Naive thymus-derived CD4-positive, alpha-beta T cell (primary cell): ENCODE measurements around the gene C13orf46. TPM values are rescaled to one million over a fixed set of nuclear protein-coding genes. Genes with fewer than 3 reads are reported as not detected.

Source experiments
- ATAC-seq: fragments of 150-1000 bp; cut with Tn5 transposase; 2 replicates; pipeline ENCODE4 v1.10.0; 2021; ENCODE audit warnings: mild to moderate bottlenecking, moderate library complexity
- CTCF ChIA-PET: fragments of 350-600 bp; sonication (Branson Sonifier 250); formaldehyde crosslinking; loops from one replicate; lab custom pipeline; 2021; ENCODE audit warnings: antibody characterized with exemption; lab: Charles Lee
- POLR2A ChIA-PET: fragments of 350-600 bp; sonication (Branson Sonifier 250); formaldehyde crosslinking; loops from one replicate; lab custom pipeline; 2021; ENCODE audit warnings: antibody characterized with exemption, inconsistent platforms; lab: Charles Lee
- DNase-seq, 9 donors: peaks; one replicate each; pipeline versions ENCODE4 v3.0.0 to v3.0.0-alpha.2; 2020 to 2022; ENCODE audit warnings: mixed read lengths in 1 of 9
- H3K27ac ChIP-seq: one replicate; pipeline ENCODE4 v1.7.0; 2013; ENCODE audit warnings: mild to moderate bottlenecking, low read depth, low read length, moderate library complexity
- H3K27me3 ChIP-seq, 2 donors: one replicate each; pipeline ENCODE4 v1.7.0; 2013; ENCODE audit warnings: low read length in 2 of 2, mild to moderate bottlenecking in 2 of 2, moderate library complexity in 2 of 2; ENCODE audit not compliant: control insufficient read depth in 2 of 2, insufficient read depth in 2 of 2
- H3K36me3 ChIP-seq, 3 experiments: 1 replicate in 2 of 3; 2 replicates in 1 of 3; pipeline ENCODE4 v1.7.0; 2013; ENCODE audit warnings: low read length in 3 of 3, mild to moderate bottlenecking in 3 of 3, moderate library complexity in 1 of 3; ENCODE audit not compliant: insufficient read depth in 3 of 3, control insufficient read depth in 2 of 3
- H3K4me1 ChIP-seq, 2 donors: one replicate each; pipeline ENCODE4 v1.7.0; 2013; ENCODE audit warnings: low read length in 2 of 2, mild to moderate bottlenecking in 2 of 2, moderate library complexity in 1 of 2; ENCODE audit not compliant: control insufficient read depth in 2 of 2, insufficient read depth in 2 of 2
- H3K4me3 ChIP-seq: 2 replicates; pipeline ENCODE4 v1.7.0; 2013; ENCODE audit warnings: mild to moderate bottlenecking, low read length
- H3K9me3 ChIP-seq, 3 experiments: 1 replicate in 2 of 3; 2 replicates in 1 of 3; pipeline ENCODE4 v1.7.0; 2013; ENCODE audit warnings: low read length in 3 of 3; ENCODE audit not compliant: control insufficient read depth in 2 of 3
- H3K27ac Mint-ChIP-seq, 9 donors: one replicate each; pipeline ENCODE4 v1.8.0; 2020 to 2022; ENCODE audit warnings: mixed read lengths in 9 of 9, mild to moderate bottlenecking in 8 of 9, moderate library complexity in 5 of 9, inconsistent platforms in 2 of 9
- H3K27me3 Mint-ChIP-seq, 5 donors: one replicate each; pipeline ENCODE4 v1.8.0; 2021 to 2022; ENCODE audit warnings: mixed read lengths in 5 of 5, mild to moderate bottlenecking in 1 of 5
- H3K36me3 Mint-ChIP-seq, 5 donors: one replicate each; pipeline ENCODE4 v1.8.0; 2020 to 2022; ENCODE audit warnings: mixed read lengths in 5 of 5, mild to moderate bottlenecking in 3 of 5, inconsistent platforms in 1 of 5
- H3K4me1 Mint-ChIP-seq, 7 donors: one replicate each; pipeline ENCODE4 v1.8.0; 2020 to 2022; ENCODE audit warnings: mixed read lengths in 7 of 7, mild to moderate bottlenecking in 3 of 7, inconsistent platforms in 1 of 7
- H3K4me3 Mint-ChIP-seq, 10 donors: one replicate each; pipeline ENCODE4 v1.8.0; 2020 to 2022; ENCODE audit warnings: mild to moderate bottlenecking in 10 of 10, mixed read lengths in 10 of 10, moderate library complexity in 6 of 10, inconsistent platforms in 2 of 10
- H3K9me3 Mint-ChIP-seq, 11 donors: one replicate each; pipeline ENCODE4 v1.8.0; 2020 to 2022; ENCODE audit warnings: mixed read lengths in 11 of 11, mild to moderate bottlenecking in 4 of 11, inconsistent platforms in 1 of 11, moderate library complexity in 1 of 11
- intact Hi-C, 2 donors: fragments of 100-400 bp; cut with micrococcal nuclease; formaldehyde crosslinking; loops; one replicate each; pipeline ENCODE4 v1.15.1; 2023
- polyA plus RNA-seq, 2 donors: library from polyadenylated mRNA; unstranded; fragments of 300-500 nt; fragmentation: Illumina TruSeq; gene quantifications; one replicate each; pipeline ENCODE4 v1.2.3, GENCODE V29; 2021
- total RNA-seq, 6 experiments: library from RNA in 5 of 6; stranded (reverse) in 5 of 6; gene quantifications; 1 replicate in 5 of 6; 2 replicates in 1 of 6; pipeline ENCODE4 v1.2.3 and lab custom pipeline; 2021 to 2026

Gene C13orf46
- total and polyA plus RNA-seq, 7 experiments from 2014 or later = 1.3 to 27.0 (median 16.9) TPM

GRCh38 chr13:114011226-114011625 is 37.4 kb upstream of the C13orf46 start:
- peak overlapping the region; percentile 36 to 93 (median 81) for H3K27ac Mint-ChIP-seq
- ChIA-PET POLR2A (no interaction called here), CTCF (interaction anchor here (1.5 kb wide), 1 partner anchor 99 kb away, joined by 4 read pairs; no protein-coding TSS in a partner anchor)
- peaks cover 4 to 18% (median 13%) of the 10 kb centered on the region in 5 donors for H3K36me3 Mint-ChIP-seq
- no peak overlapping the region for H3K4me3 ChIP-seq
- peaks cover 4 to 8% (median 6%) of the 10 kb centered on the region in 7 donors for H3K4me1 Mint-ChIP-seq
- H3K27me3 ChIP-seq = no peaks in the 10 kb centered on the region
- intact Hi-C loops = no loop called here
- DNase-seq (no peak), ATAC-seq (peak; percentile 16)
- H3K9me3 Mint-ChIP-seq = peaks cover 0 to 8% (median 0%) of the 10 kb centered on the region in 11 donors
- H3K4me3 Mint-ChIP-seq = peak overlapping the region in 5 of 10 donors; percentile 45 to 74 (median 49)
- H3K4me1 ChIP-seq = no peaks in the 10 kb centered on the region
- peaks cover 32 to 81% (median 56%) of the 10 kb centered on the region in 3 experiments for H3K36me3 ChIP-seq
- no peaks in the 10 kb centered on the region for H3K27me3 Mint-ChIP-seq
- H3K27ac ChIP-seq = no peak overlapping the region
- no peaks in the 10 kb centered on the region for H3K9me3 ChIP-seq

DNA sequence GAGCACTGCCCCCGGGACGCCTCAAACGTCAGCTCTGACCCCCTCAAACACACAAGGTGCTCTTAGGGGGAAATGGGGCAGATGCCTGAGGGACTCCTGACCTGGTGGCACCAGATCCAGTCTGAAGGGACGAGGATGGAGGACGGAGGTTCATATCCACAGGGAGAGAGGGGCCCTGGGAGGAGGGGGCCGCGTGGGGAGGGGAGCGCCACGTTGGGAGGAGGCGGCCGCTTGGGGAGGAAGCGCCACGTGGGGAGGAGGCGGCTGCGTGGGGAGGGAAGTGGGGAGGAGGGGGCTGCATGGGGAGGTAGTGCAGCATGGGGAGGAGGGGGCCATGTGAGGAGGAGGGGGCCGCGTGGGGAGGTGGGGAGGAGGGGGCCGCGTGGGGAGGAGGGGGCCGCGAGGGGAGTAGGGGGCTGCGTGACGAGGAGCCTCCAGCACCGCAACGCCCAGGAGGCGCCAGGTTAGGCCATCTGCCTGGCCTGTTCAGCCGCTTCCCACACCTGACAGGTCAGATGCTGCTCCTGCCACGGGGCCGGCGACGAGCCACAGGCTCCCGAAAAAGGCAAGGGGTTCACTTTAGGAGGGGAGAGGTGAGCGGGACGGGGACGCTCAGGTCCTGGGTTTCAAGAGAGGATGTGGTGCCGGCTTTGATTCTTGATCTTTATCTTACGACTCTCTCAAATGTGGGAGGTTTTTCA is 36.7 kb upstream of the C13orf46 start:
- peak overlapping the region in 8 of 9 donors; percentile 60 to 93 (median 81) for H3K27ac Mint-ChIP-seq
- Histone ChIP-seq H3K4me1 (no peaks in the 10 kb centered on the region), H3K4me3 (no peak overlapping the region), H3K9me3 (no peaks in the 10 kb centered on the region), H3K27ac (no peak overlapping the region), H3K36me3 (peaks cover 30 to 76% (median 50%) of the 10 kb centered on the region in 3 experiments), H3K27me3 (no peaks in the 10 kb centered on the region)
- DNase-seq (peak in 3 of 9 donors; percentile 36 to 47 (median 42)), ATAC-seq (peak; percentile 58)
- CTCF ChIA-PET = no interaction called here
- intact Hi-C loops = no loop called here
- peaks cover 4 to 14% (median 10%) of the 10 kb centered on the region in 5 donors for H3K36me3 Mint-ChIP-seq
- H3K4me1 Mint-ChIP-seq = peaks cover 4 to 8% (median 6%) of the 10 kb centered on the region in 7 donors
- no peaks in the 10 kb centered on the region for H3K27me3 Mint-ChIP-seq
- peak overlapping the region in 5 of 10 donors; percentile 45 to 74 (median 49) for H3K4me3 Mint-ChIP-seq
- peaks cover 0 to 8% (median 0%) of the 10 kb centered on the region in 11 donors for H3K9me3 Mint-ChIP-seq
- POLR2A ChIA-PET = no interaction called here

- DNase-seq (no peak), ATAC-seq (no peak)
- H3K9me3 Mint-ChIP-seq = peaks cover 0 to 10% (median 0%) of the 10 kb centered on the region in 11 donors
- H3K27ac ChIP-seq = no peak overlapping the region
- H3K36me3 ChIP-seq = peaks cover 23 to 76% (median 47%) of the 10 kb centered on the region in 3 experiments
- H3K27ac Mint-ChIP-seq = peak overlapping the region in 4 of 9 donors; percentile 19 to 81 (median 46)
- intact Hi-C loops = no loop called here
- ChIA-PET POLR2A (no interaction called here), CTCF (no interaction called here)
- peaks cover 8 to 17% (median 10%) of the 10 kb centered on the region in 5 donors for H3K36me3 Mint-ChIP-seq
- H3K27me3 Mint-ChIP-seq = no peaks in the 10 kb centered on the region
- H3K9me3 ChIP-seq = no peaks in the 10 kb centered on the region
- H3K27me3 ChIP-seq = no peaks in the 10 kb centered on the region
- H3K4me3 ChIP-seq = no peak overlapping the region
- no peak overlapping the region for H3K4me3 Mint-ChIP-seq
- peaks cover 4 to 9% (median 6%) of the 10 kb centered on the region in 7 donors for H3K4me1 Mint-ChIP-seq
- no peaks in the 10 kb centered on the region for H3K4me1 ChIP-seq
Observed at GRCh38 chr13:114009590-114010400, 35.9 kb upstream of the C13orf46 start.

DNA sequence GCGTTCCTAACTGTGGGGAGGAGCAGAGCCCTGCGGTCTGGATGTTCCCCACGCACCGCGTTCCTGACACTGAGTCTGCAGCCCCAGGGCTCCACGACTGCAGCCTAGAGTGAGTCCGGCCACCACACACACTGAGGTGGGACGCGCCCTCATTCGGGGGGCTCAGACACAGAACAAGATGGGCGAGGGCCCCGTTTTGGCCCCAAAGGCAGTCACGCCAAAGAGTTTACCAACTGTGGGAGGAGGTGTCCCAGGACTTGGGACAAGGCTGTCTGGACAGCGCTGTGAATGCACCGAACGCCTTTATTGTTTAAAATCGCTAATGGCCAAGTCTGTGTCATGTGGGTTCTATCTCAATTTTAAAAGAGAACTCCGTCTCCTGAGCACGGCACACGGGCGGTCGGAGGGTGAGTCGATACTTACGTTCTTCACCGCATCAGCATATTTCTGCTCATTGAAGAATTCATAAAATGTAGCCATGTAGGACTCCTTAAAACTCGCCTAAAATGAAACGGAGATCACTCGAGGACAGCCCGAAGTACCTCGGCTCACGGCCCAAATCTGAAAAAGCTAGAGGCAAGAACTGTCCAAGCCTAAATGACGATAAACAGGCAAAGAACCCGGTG is 35.2 kb upstream of the C13orf46 start:
- H3K36me3 ChIP-seq = peaks cover 23 to 75% (median 43%) of the 10 kb centered on the region in 3 experiments
- no peak overlapping the region for H3K4me3 Mint-ChIP-seq
- ATAC-seq = no peak
- H3K36me3 Mint-ChIP-seq = peaks cover 8 to 20% (median 13%) of the 10 kb centered on the region in 5 donors
- no peak overlapping the region for H3K4me3 ChIP-seq
- peaks cover 4 to 13% (median 6%) of the 10 kb centered on the region in 7 donors for H3K4me1 Mint-ChIP-seq
- H3K9me3 Mint-ChIP-seq = peaks cover 0 to 10% (median 0%) of the 10 kb centered on the region in 11 donors
- no peak for DNase-seq
- H3K27ac Mint-ChIP-seq = peak overlapping the region in 5 of 9 donors; percentile 12 to 81 (median 36)
- H3K27me3 ChIP-seq = no peaks in the 10 kb centered on the region
- ChIA-PET CTCF (no interaction called here), POLR2A (no interaction called here)
- H3K4me1 ChIP-seq = no peaks in the 10 kb centered on the region
- no peak overlapping the region for H3K27ac ChIP-seq
- H3K27me3 Mint-ChIP-seq = no peaks in the 10 kb centered on the region
- no peaks in the 10 kb centered on the region for H3K9me3 ChIP-seq
- intact Hi-C loops = no loop called here

DNA sequence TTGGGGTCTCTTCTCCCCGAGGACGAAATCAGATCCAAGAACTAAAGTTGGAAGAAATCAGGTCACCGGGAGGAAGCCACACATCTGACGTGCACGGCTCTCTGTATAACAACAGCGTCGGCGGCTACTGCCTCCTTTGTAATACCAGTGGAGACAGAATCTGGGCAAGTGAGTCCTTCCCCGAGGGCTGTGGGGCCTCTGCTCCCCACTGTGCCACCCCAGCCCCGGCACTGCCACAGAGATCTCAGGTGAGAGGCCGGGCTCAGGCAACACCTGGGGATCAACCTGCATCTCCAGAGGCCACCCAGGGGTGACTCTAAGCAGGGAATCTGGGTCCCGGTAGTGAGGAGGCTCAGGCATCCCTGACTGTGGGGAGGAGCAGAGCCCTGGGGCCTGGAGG is 33.7 kb upstream of the C13orf46 start:
- POLR2A ChIA-PET = no interaction called here
- H3K27ac Mint-ChIP-seq = peak overlapping the region in 5 of 9 donors; percentile 18 to 91 (median 43)

DNA sequence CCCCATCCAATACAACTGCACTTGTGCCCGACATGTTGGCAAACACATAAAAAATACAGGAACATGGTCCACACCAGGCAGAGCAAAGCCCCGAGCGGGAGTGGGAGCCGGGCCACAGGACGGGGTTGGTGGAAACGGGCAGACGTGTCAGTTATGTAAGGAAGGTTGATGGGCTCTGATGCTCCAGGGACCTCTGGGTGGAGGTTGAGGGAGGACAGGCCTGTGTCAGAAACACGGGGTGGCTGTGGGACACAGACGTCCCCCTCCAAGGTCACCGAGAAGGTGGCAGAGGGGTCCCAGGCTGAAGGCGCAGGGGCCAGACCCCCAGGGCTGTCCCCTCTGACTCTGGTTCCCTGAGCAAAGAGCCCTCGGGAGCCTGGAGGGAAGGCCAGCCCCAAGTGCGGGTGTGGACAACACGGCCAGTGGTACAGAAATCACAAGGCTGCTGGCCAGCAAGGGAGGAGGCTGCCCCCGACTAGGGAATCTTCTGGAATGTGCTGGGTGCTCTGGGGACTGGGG is 31.4 kb upstream of the C13orf46 start:
- Histone ChIP-seq H3K27me3 (no peaks in the 10 kb centered on the region), H3K9me3 (no peaks in the 10 kb centered on the region), H3K27ac (no peak overlapping the region), H3K36me3 (peaks cover 14 to 69% (median 40%) of the 10 kb centered on the region in 3 experiments), H3K4me1 (no peaks in the 10 kb centered on the region), H3K4me3 (no peak overlapping the region)
- CTCF ChIA-PET = no interaction called here
- H3K27ac Mint-ChIP-seq = peak overlapping the region in 5 of 9 donors; percentile 6 to 79 (median 52)
- H3K9me3 Mint-ChIP-seq = peaks cover 0 to 11% (median 0%) of the 10 kb centered on the region in 11 donors
- H3K4me1 Mint-ChIP-seq = peaks cover 0 to 6% (median 0%) of the 10 kb centered on the region in 7 donors
- no peaks in the 10 kb centered on the region for H3K27me3 Mint-ChIP-seq
- peak overlapping the region in 2 of 10 donors; percentile 17 to 21 for H3K4me3 Mint-ChIP-seq
- POLR2A ChIA-PET = interaction anchor here (1.2 kb wide), 1 partner anchor 11 kb away, joined by 5 read pairs; no protein-coding TSS in a partner anchor
- DNase-seq = no peak
- peaks cover 8 to 23% (median 9%) of the 10 kb centered on the region in 5 donors for H3K36me3 Mint-ChIP-seq
- peak; percentile 12 for ATAC-seq
- intact Hi-C loops = no loop called here

More for the DNA sequence above, 33.7 kb upstream of the C13orf46 start:
- Mint-ChIP-seq H3K4me3 (peak overlapping the region in 1 of 10 donors; percentile 33), H3K9me3 (peaks cover 0 to 12% (median 0%) of the 10 kb centered on the region in 11 donors), H3K27me3 (no peaks in the 10 kb centered on the region), H3K36me3 (peaks cover 10 to 24% (median 14%) of the 10 kb centered on the region in 5 donors), H3K4me1 (peaks cover 4 to 13% (median 6%) of the 10 kb centered on the region in 7 donors)
- Histone ChIP-seq H3K27ac (no peak overlapping the region), H3K4me1 (no peaks in the 10 kb centered on the region), H3K27me3 (no peaks in the 10 kb centered on the region), H3K36me3 (peaks cover 21 to 67% (median 30%) of the 10 kb centered on the region in 3 experiments), H3K4me3 (no peak overlapping the region), H3K9me3 (no peaks in the 10 kb centered on the region)
- DNase-seq = no peak
- CTCF ChIA-PET = no interaction called here
- no peak for ATAC-seq
- intact Hi-C loops = no loop called here
